Measurements from ENCODE around the gene HSFY2.
"Not testable (repeated sequence)": the region's sequence is repeated elsewhere in the genome, so short reads cannot be mapped to it uniquely, and the experiment has no call there.

The HSFY2 gene

DNA sequence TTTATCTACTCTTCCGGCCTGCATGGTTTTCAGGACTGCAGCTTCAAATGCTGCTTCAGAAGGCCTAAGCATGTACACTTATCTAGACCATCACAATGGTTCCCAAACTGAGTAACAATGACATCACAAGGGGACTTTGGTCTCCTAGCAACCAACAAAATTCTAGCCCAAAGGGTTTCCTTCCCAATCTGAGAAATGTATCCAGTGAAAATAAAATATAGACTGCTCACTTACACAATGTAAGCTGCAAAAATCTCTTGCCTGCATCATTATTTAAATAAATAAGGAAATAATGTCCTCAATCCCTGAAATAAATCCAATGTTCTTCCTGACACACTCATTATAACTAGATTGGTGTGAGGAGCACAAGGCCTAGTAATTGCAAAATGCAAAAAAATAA, at the start of gene HSFY2:
Gene HSFY2, minus strand, starts transcription at position 101 of the 400 bp plus-strand sequence. CDS start 117 bp downstream, outside the sequence.
- not testable (repeated sequence) for H3K27me3 Mint-ChIP-seq; DNase-seq; H3K36me3 Mint-ChIP-seq (ENCODE audit: low read depth); H3K9me3 Mint-ChIP-seq; H3K4me1 Mint-ChIP-seq; ATAC-seq; H3K4me3 Mint-ChIP-seq; H3K27ac Mint-ChIP-seq

GRCh38 chrY:18815751-18816150, 42.2 kb upstream of the HSFY2 start:
- H3K36me3 Mint-ChIP-seq (ENCODE audit: low read depth); H3K4me3 Mint-ChIP-seq; ATAC-seq; H3K4me1 Mint-ChIP-seq; H3K27ac Mint-ChIP-seq; H3K27me3 Mint-ChIP-seq; H3K9me3 Mint-ChIP-seq; DNase-seq: not testable (repeated sequence)

- H3K4me3 Mint-ChIP-seq; DNase-seq; H3K27ac Mint-ChIP-seq; ATAC-seq; H3K9me3 Mint-ChIP-seq; H3K4me1 Mint-ChIP-seq; H3K36me3 Mint-ChIP-seq (ENCODE audit: low read depth); H3K27me3 Mint-ChIP-seq: not testable (repeated sequence)
Observed at GRCh38 chrY:18788757-18789406, 15.3 kb upstream of the HSFY2 start.

GRCh38 chrY:18754077-18754476, 19.5 kb downstream of the HSFY2 start:
- H3K9me3 Mint-ChIP-seq; DNase-seq; H3K27ac Mint-ChIP-seq; H3K27me3 Mint-ChIP-seq; ATAC-seq; H3K36me3 Mint-ChIP-seq (ENCODE audit: low read depth); H3K4me1 Mint-ChIP-seq; H3K4me3 Mint-ChIP-seq: not testable (repeated sequence)

GRCh38 chrY:18753133-18753815, 20.3 kb downstream of the HSFY2 start:
- not testable (repeated sequence) for H3K4me3 Mint-ChIP-seq; ATAC-seq; H3K9me3 Mint-ChIP-seq; H3K36me3 Mint-ChIP-seq (ENCODE audit: low read depth); H3K27me3 Mint-ChIP-seq; DNase-seq; H3K27ac Mint-ChIP-seq; H3K4me1 Mint-ChIP-seq

GRCh38 chrY:18723714-18724113, 49.8 kb downstream of the HSFY2 start:
- not testable (repeated sequence) for H3K4me1 Mint-ChIP-seq, H3K27me3 Mint-ChIP-seq, ATAC-seq

More at GRCh38 chrY:18723714-18724113, 49.8 kb downstream of the HSFY2 start:
- H3K9me3 Mint-ChIP-seq; DNase-seq; H3K4me3 Mint-ChIP-seq; H3K36me3 Mint-ChIP-seq (ENCODE audit: low read depth); H3K27ac Mint-ChIP-seq: not testable (repeated sequence)
